Activated CD4-positive, alpha-beta T cell treated with anti-CD3 and anti-CD28 coated beads, Interleukin-2, amount 50 U/mL, for 1 hour (primary cell): ENCODE results near the gene RHOG.
"Not testable (repeated sequence)": the region's sequence is repeated elsewhere in the genome, so short reads cannot be mapped to it uniquely, and the experiment has no call there.

Experiments
- DNase-seq: peaks from one replicate; pipeline ENCODE4 v3.0.0-alpha.2; 2020

RHOG gene

DNA sequence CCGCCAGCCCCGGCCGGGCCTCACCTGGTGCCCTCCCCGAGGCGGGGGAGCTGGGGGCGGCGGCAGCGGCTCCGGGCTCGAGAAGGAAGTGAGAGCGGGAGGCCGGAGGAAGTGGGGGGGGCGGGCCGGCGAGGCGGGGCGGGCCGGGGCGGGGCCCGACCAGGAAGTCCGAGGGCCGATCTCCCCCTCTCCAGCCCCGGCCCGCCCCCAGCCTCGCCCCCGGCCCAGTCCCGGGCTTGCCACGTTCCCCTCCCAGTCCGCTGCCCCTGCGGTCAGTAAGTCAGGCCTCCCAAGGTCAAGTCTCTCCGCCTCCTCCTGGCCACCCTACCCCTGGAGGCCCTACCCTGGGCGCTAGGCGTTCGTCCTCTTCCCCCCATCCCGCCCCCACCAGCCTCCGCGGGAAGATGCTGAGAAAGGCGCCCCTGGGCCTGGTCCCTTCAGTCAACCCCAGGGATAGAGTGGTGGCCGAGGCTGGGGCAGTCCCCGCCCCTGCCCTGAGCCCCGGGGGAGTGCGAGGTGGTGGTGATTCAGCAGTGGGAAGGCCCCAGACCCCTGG lies at the start of gene RHOG:
Gene RHOG, minus strand, starts transcription at position 90 of the 556 bp plus-strand sequence. CDS start 12,821 bp downstream, outside the sequence.
- no peak for DNase-seq

DNA sequence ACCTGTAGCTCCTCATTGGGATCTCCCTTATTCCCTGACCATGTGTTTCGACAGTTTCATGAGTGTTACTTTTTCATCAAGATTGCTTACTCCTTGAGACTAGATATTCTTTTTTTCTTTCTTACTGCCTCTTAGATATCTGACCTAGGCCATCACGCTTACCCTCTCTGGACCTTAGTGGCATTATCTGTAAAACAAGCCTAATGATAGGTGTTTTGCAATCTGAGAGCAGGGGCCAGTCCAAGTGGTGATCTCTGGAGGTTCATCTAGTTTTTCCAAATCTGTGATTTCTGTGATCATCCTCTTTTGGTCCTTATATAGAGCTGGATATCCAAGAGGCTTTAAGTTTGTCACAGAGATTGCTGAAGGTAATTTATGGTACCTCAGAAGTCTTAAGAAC lies 49.3 kb upstream of the RHOG start:
- no peak for DNase-seq

GRCh38 chr11:3888876-3889275 lies 48.1 kb upstream of the RHOG start:
- DNase-seq, result no peak

DNA sequence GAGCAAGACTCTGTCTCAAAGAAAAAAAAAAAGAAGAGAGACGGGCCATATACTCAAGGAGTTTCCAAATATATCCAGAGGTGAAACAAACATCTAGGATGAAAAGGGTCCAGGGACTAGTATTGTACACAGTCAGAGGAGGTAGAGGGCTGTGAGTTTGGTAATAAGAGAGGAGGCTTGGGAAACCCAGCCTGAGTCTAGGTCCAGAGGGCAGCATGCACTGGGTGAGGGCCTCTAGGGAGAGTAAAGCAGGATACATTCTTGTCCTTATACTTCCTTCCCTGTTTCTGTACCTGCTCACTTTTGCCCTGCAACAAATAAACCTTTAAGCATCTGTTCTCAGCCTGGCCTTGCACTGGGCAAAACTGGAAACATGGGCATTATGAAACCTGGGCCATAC lies 46.2 kb upstream of the RHOG start:
- no peak for DNase-seq

DNA sequence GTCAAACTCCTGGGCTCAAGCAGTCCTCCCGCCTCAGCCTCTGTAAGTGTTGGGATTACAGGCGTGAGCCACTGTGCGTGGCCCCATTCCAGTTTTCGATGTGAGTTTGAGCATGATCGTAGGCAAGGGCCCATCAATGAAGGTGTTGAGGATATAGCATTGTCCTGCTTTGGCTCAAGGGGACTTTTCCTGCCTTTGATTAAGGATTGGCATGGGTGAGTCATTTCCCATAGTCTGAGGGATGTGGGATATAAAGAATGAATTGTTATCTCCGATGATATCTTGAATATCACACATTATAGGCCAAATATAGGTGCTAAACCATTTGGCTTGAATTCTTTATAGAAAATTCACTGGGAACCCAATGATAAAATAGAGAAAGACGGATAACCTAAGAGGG lies 45.1 kb upstream of the RHOG start:
- no peak for DNase-seq

DNA sequence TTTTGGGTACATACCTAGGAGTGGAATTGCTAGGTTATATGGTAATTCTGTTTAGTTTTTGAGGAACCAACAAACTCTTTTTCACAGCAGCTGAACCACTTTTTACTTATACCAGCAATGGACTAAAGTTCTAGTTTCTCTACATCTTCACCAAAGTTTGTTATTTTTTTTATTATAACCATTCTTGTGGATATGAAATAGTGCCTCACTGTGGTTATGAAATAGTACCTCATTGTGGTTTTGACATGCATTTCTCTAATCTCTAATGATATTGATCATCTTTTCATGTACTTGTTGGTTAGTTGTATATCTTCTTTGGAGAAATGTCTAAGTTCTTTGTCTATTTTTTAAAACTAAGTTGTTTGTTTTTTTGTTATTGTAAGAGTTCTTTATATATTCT lies 41.9 kb upstream of the RHOG start:
- no peak for DNase-seq

GRCh38 chr11:3880724-3881123 lies 40.0 kb upstream of the RHOG start:
- DNase-seq, result no peak

- no peak for DNase-seq
These were observed 39.3 kb upstream of the RHOG start for GRCh38 chr11:3879967-3880542.

- no peak for DNase-seq
These were observed 38.6 kb upstream of the RHOG start for GRCh38 chr11:3879216-3879966.

DNA sequence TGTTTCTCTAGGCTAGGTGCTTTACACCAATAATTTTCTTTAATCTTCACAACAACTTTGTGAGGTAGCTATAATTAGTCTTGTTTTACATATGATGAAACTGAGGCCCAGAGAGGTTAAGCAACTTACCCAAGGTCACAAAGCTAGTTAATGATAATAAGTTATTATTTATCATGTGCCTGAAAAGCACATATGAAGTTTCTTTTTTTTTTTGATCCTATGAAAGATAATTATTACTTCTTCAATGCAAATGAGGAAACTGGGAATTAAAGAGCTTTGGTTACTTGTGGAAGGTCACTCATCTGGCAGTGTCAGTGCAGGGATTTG lies 37.5 kb upstream of the RHOG start:
- no peak for DNase-seq

GRCh38 chr11:3877364-3878257 lies 36.9 kb upstream of the RHOG start:
- DNase-seq, result no peak

DNA sequence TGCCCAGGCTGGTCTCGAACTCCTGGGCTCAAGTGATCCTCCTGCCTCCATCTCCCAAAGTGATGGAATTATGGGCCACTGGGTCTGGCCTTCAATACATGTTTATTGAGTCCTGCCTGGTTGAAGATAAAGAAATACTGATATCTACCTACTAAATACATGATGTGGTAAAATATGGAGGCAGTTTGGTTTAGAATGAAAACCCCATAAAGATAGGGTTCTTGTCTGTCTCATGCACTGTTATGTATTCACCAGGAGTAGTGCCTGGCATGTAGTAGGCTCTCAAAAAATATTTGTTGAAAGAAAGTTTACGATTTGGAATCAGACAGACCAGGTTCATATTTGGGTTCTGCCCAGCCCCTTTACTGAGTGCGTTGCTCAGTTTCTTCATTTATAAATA lies 35.9 kb upstream of the RHOG start:
- DNase-seq, result no peak

- DNase-seq, result no peak
These were observed 33.1 kb upstream of the RHOG start for GRCh38 chr11:3873712-3874349.

- no peak for DNase-seq
These were observed 26.7 kb upstream of the RHOG start for GRCh38 chr11:3867209-3868091.

- no peak for DNase-seq
These were observed 26.1 kb upstream of the RHOG start for GRCh38 chr11:3866836-3867208.

- DNase-seq, result no peak
These were observed 25.4 kb upstream of the RHOG start for GRCh38 chr11:3866206-3866605.

GRCh38 chr11:3865388-3866193 lies 24.8 kb upstream of the RHOG start:
- DNase-seq, result no peak

- no peak for DNase-seq
These were observed 20.9 kb upstream of the RHOG start for GRCh38 chr11:3861683-3862082.

- not testable (repeated sequence) for DNase-seq
These were observed 20.2 kb upstream of the RHOG start for GRCh38 chr11:3860898-3861393.

- no peak for DNase-seq
These were observed 19.6 kb upstream of the RHOG start for GRCh38 chr11:3860375-3860774.

DNA sequence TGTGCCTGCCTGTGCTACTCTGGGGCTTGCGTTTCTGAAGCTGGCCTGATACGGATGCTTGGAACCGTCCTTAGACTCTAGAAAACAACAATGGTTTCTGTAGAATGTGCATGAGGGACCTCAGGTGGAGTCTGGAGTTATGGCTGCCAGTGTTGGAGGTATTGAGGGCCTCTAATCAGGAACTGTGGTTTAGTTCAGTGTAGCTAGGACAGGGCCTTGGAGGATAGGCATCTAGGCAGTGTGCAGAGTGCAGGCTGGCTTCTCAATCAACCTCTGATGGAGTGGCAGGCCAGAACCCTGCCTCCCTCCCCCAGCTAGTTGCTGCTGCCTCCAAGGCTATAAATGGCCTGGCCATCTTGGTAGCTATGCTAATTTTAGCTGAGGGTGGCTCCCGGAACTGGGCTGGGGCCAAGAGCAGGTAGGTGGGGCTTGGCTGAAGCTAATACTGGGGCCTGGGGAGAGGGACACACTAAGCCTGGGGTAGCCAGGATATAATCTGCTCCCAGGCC lies 18.7 kb upstream of the RHOG start:
- DNase-seq, result no peak
